OCI-LY1 (cell line): Measurements from ENCODE around the gene TBPL1.
A peak's percentile ranks its signal among the peaks of the same experiment; 100 is the strongest.
"Not testable (repeated sequence)": the region's sequence is repeated elsewhere in the genome, so short reads cannot be mapped to it uniquely, and the experiment has no call there.

Experiments used
- H2AFZ ChIP-seq: fragments of 200-600 bp; sonication (generic), shearing (Covaris generic); 2 replicates; pipeline ENCODE4 v1.6.0; 2014; ENCODE audit warnings: antibody characterized with exemption, mild to moderate bottlenecking, low read length
- H3F3A ChIP-seq: fragments of 200-600 bp; sonication (generic), shearing (Covaris generic); 2 replicates; pipeline ENCODE4 v1.6.0; 2014; ENCODE audit warnings: mild to moderate bottlenecking, antibody characterized with exemption, low read length, moderate library complexity; ENCODE audit not compliant: insufficient read depth
- H3K27ac ChIP-seq: fragments of 200-600 bp; sonication (generic); 2 replicates; pipeline ENCODE4 v1.5.1; 2014; ENCODE audit warnings: low read length, mixed run types, mild to moderate bottlenecking, low read depth; ENCODE audit not compliant: poor library complexity, severe bottlenecking
- H3K27me3 ChIP-seq: fragments of 200-600 bp; sonication (generic); 2 replicates; pipeline ENCODE4 v1.6.0; 2014; ENCODE audit warnings: antibody characterized with exemption, mild to moderate bottlenecking, low read length, moderate library complexity; ENCODE audit not compliant: insufficient read depth
- H3K36me3 ChIP-seq: fragments of 200-600 bp; sonication (generic); 2 replicates; pipeline ENCODE4 v1.6.1; 2014; ENCODE audit warnings: mild to moderate bottlenecking, antibody characterized with exemption, low read length, moderate library complexity, mixed read lengths; ENCODE audit not compliant: insufficient read depth
- H3K4me1 ChIP-seq: fragments of 200-600 bp; sonication (generic); 2 replicates; pipeline ENCODE4 v1.5.1; 2014; ENCODE audit warnings: mild to moderate bottlenecking, low read length, moderate library complexity; ENCODE audit not compliant: insufficient read depth, severe bottlenecking
- H3K4me2 ChIP-seq: fragments of 200-600 bp; sonication (generic), shearing (Covaris generic); 2 replicates; pipeline ENCODE4 v1.6.1; 2014; ENCODE audit warnings: low read length
- H3K4me3 ChIP-seq: fragments of 200-600 bp; sonication (generic); 2 replicates; pipeline ENCODE4 v1.5.1; 2014; ENCODE audit warnings: low read length, low read depth, mild to moderate bottlenecking, mixed read lengths; ENCODE audit not compliant: poor library complexity, severe bottlenecking
- H3K79me2 ChIP-seq: fragments of 200-600 bp; shearing (Covaris generic); 2 replicates; pipeline ENCODE4 v1.6.1; 2016; ENCODE audit warnings: mixed run types, low read length, mixed read lengths; ENCODE audit not compliant: insufficient read depth
- H3K9ac ChIP-seq: fragments of 200-600 bp; sonication (generic), shearing (Covaris generic); 2 replicates; pipeline ENCODE4 v1.6.1; 2014; ENCODE audit warnings: mild to moderate bottlenecking, low read length, mixed read lengths
- H3K9me2 ChIP-seq: fragments of 200-600 bp; sonication (generic), shearing (Covaris generic); 2 replicates; pipeline ENCODE4 v1.6.1; 2014; ENCODE audit warnings: low read depth, mild to moderate bottlenecking, low read length, mixed read lengths
- H3K9me3 ChIP-seq: fragments of 200-600 bp; shearing (Covaris generic); 2 replicates; pipeline ENCODE4 v1.6.1; 2014; ENCODE audit warnings: low read length, mixed read lengths
- H4K20me1 ChIP-seq: fragments of 200-600 bp; sonication (generic), shearing (Covaris generic); 2 replicates; pipeline ENCODE4 v1.6.0; 2016; ENCODE audit warnings: mild to moderate bottlenecking, low read length; ENCODE audit not compliant: insufficient read depth
- EZH2 ChIP-seq: fragments of 200-600 bp; sonication (generic), shearing (Covaris generic); IDR thresholded peaks from 2 replicates; pipeline ENCODE4 v1.8.0; 2017; ENCODE audit warnings: borderline replicate concordance, mixed run types, mild to moderate bottlenecking, antibody characterized with exemption, low read length, moderate library complexity, mixed read lengths
- TF ChIP-seq, protein P1 (sequence below): fragments of 200-600 bp; sonication (generic), shearing (Covaris generic); IDR thresholded peaks from 2 replicates; pipeline ENCODE4 v1.5.1; 2017; ENCODE audit warnings: mild to moderate bottlenecking, antibody characterized with exemption, low read length, moderate library complexity, mixed read lengths

TBPL1 gene

DNA sequence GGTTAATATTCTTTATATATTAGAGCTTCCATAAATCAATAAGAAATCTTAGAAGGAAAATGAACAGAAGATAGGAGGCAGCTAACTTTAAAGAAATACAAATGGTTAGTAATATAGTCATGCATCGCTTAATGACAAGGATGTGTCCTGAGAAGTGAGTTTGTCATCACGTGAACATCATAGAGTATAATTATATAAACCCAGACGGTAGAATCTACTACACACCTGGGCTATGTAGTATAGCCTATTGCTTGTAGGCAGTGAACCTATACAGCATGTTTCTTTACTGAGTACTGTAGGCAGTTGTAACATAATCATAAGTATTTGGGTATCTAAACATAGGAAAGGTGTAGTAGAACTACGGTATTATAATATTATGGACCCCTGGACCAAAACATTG is 14.3 kb downstream of the TBPL1 start:
- no peak overlapping the region for H3K4me2 ChIP-seq
- no peak overlapping the region for H3K4me3 ChIP-seq
- no peaks in the 10 kb centered on the region for H3K36me3 ChIP-seq
- H3K9ac ChIP-seq, result no peak overlapping the region
- H3K9me3 ChIP-seq, result no peaks in the 10 kb centered on the region
- H3F3A ChIP-seq, result no peaks in the 10 kb centered on the region
- no peak overlapping the region for H2AFZ ChIP-seq
- TF ChIP-seq, protein P1, sequence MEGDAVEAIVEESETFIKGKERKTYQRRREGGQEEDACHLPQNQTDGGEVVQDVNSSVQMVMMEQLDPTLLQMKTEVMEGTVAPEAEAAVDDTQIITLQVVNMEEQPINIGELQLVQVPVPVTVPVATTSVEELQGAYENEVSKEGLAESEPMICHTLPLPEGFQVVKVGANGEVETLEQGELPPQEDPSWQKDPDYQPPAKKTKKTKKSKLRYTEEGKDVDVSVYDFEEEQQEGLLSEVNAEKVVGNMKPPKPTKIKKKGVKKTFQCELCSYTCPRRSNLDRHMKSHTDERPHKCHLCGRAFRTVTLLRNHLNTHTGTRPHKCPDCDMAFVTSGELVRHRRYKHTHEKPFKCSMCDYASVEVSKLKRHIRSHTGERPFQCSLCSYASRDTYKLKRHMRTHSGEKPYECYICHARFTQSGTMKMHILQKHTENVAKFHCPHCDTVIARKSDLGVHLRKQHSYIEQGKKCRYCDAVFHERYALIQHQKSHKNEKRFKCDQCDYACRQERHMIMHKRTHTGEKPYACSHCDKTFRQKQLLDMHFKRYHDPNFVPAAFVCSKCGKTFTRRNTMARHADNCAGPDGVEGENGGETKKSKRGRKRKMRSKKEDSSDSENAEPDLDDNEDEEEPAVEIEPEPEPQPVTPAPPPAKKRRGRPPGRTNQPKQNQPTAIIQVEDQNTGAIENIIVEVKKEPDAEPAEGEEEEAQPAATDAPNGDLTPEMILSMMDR, result no peak
- TF ChIP-seq EZH2, result no peak
- H3K79me2 ChIP-seq, result peaks cover 85% of the 10 kb centered on the region
- H4K20me1 ChIP-seq, result no peaks in the 10 kb centered on the region
- H3K27me3 ChIP-seq, result no peaks in the 10 kb centered on the region
- peak overlapping the region; percentile 51 for H3K27ac ChIP-seq
- H3K4me1 ChIP-seq, result peaks cover 44% of the 10 kb centered on the region
- no peaks in the 10 kb centered on the region for H3K9me2 ChIP-seq

DNA sequence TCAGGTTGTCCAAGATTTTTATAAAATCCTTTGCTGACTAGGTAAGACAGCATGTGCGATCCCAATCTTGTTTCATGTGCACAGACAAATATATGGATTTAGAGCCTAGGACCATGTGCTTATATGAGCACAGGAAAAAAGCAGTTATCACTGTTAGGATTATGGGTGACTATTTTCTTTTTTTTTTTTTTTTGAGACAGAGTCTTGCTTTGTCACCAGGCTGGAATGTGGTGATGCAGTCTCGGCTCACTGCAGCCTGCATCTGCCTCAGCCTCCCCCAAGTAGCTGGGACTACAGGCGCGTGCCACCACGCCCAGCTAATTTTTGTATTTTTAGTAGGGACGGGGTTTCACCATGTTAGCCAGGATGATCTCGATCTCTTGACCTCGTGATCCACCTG is 14.8 kb downstream of the TBPL1 start:
- Histone ChIP-seq H3K79me2 (peaks cover 85% of the 10 kb centered on the region), H3K4me1 (peaks cover 49% of the 10 kb centered on the region)
- H3K9me2 ChIP-seq, H3F3A ChIP-seq, H3K9ac ChIP-seq, H3K4me2 ChIP-seq, H3K9me3 ChIP-seq, H3K36me3 ChIP-seq, H2AFZ ChIP-seq, H3K4me3 ChIP-seq, H4K20me1 ChIP-seq, H3K27me3 ChIP-seq, H3K27ac ChIP-seq: not testable (repeated sequence)

DNA sequence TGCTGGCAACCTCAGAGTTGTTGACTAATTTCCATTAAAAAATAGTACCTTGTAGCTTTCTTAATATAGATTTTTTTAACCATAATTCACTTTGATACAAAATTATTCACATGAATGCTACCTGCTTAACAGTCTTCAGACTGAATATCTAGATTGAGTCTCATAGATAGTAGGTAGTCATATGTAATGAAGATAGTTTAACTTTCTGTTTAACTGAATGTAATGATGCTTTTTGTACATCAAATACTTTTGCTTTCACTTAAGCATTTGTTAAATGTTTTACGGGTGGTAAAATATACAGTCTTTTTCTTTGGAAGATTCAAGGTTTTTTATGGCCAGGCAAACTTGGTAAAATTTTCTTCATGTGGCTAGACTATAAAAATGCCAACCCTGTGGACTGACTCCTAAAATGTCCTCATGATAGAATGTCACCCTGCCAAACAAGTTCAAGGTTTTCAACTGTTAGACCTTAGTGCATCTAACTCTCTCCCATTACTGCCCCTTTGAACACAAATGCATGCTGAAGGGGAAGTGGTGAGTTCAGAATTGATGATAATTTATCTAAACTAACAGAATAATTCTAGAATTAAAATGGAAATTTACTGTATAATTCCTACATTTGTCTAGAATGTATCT is 16.4 kb downstream of the TBPL1 start:
- no peak overlapping the region for H3K9ac ChIP-seq
- H3K9me2 ChIP-seq, result no peaks in the 10 kb centered on the region
- no peaks in the 10 kb centered on the region for H3K9me3 ChIP-seq
- no peaks in the 10 kb centered on the region for H3F3A ChIP-seq
- no peak overlapping the region for H3K4me2 ChIP-seq
- no peaks in the 10 kb centered on the region for H3K36me3 ChIP-seq
- H2AFZ ChIP-seq, result no peak overlapping the region
- H3K4me1 ChIP-seq, result peaks cover 52% of the 10 kb centered on the region
- no peak overlapping the region for H3K4me3 ChIP-seq
- no peak overlapping the region for H3K27ac ChIP-seq
- no peaks in the 10 kb centered on the region for H4K20me1 ChIP-seq
- peaks cover 81% of the 10 kb centered on the region for H3K79me2 ChIP-seq
- TF ChIP-seq, protein P1, result no peak
- TF ChIP-seq EZH2, result no peak
- H3K27me3 ChIP-seq, result no peaks in the 10 kb centered on the region

DNA sequence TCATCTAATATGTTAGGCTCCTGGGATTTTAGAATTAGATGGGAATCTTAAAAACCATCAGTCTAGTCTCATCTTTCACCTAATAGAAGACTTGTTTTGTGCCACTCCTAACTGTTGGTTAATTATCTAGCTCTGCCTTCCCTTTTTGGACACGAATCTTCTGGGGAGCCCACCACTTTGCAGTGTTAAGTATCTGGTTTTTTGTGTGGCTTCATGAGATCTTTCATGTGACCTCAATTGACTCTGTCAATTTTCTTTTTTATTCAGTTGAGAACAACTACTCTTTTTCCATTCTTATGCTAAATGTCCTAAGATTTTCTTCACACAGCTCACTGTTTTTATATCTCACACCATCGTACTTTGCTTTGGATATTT is 16.9 kb downstream of the TBPL1 start:
- H3K9me3 ChIP-seq, result no peaks in the 10 kb centered on the region
- peaks cover 47% of the 10 kb centered on the region for H3K4me1 ChIP-seq
- no peaks in the 10 kb centered on the region for H3K36me3 ChIP-seq
- no peak for TF ChIP-seq EZH2
- TF ChIP-seq, protein P1, result no peak
- H2AFZ ChIP-seq, result no peak overlapping the region
- H3K27me3 ChIP-seq, result no peaks in the 10 kb centered on the region
- H3K9ac ChIP-seq, result no peak overlapping the region
- H3K27ac ChIP-seq, result no peak overlapping the region
- H3F3A ChIP-seq, result no peaks in the 10 kb centered on the region
- no peak overlapping the region for H3K4me3 ChIP-seq
- H3K79me2 ChIP-seq, result peaks cover 81% of the 10 kb centered on the region
- H3K4me2 ChIP-seq, result no peak overlapping the region
- no peaks in the 10 kb centered on the region for H3K9me2 ChIP-seq
- H4K20me1 ChIP-seq, result no peaks in the 10 kb centered on the region
